Pancreas (tissue), 10 donors: Measurements from ENCODE around the gene SART3. TPM values are rescaled to one million over a fixed set of nuclear protein-coding genes. Genes with fewer than 3 reads are reported as not detected.

Source experiments
- ATAC-seq, 4 donors: fragments of 200-7000 bp; cut with Tn5 transposase; one replicate each; pipeline versions ENCODE4 v1.8.0 to v1.9.1; 2020; ENCODE audit warnings: mild to moderate bottlenecking in 4 of 4, moderate library complexity in 4 of 4
- DNase-seq, 6 donors: peaks; one replicate each; pipeline ENCODE4 v3.0.0-alpha.2; 2020
- FAIRE-seq: peaks from 2 replicates; lab custom pipeline; 2012; peaks lifted over from hg19 to GRCh38; lab: Jason Lieb, UNC
- H3K27ac ChIP-seq, 4 donors: fragments of 200-600 bp; sonication (generic); 1 replicate in 3 of 4; 2 replicates in 1 of 4; pipeline versions ENCODE4 v1.5.0 to v1.8.0; 2020
- H3K27me3 ChIP-seq, 4 donors: fragments of 200-600 bp; one replicate each; pipeline ENCODE4 v1.8.0; 2021
- H3K36me3 ChIP-seq, 3 donors: fragments of 200-600 bp; sonication (generic) in 1 of 3; one replicate each; pipeline versions ENCODE4 v1.5.0 to v1.8.0; 2020 to 2021
- H3K4me1 ChIP-seq, 3 donors: fragments of 200-600 bp; one replicate each; pipeline ENCODE4 v1.8.0; 2021
- H3K4me3 ChIP-seq, 4 donors: fragments of 200-600 bp; sonication (generic) in 2 of 4; one replicate each; pipeline versions ENCODE4 v1.5.0 to v1.8.0; 2020 to 2021
- H3K9me3 ChIP-seq, 4 donors: fragments of 200-600 bp; one replicate each; pipeline ENCODE4 v1.8.0; 2021
- CTCF ChIP-seq, 4 donors: fragments of 200-600 bp; sonication (generic) in 3 of 4; IDR thresholded peaks; one replicate each; pipeline versions ENCODE4 v1.5.0 to v1.8.0; 2021; ENCODE audit warnings: antibody characterized with exemption in 4 of 4
- WGBS, 2 donors: extraction: QIAGEN DNeasy Blood & Tissue Kit; methylation state at CpG; one replicate each; pipeline ENCODE4 v1.1.7; 2013; 5-methylcytosine and 5-hydroxymethylcytosine counted together
- intact Hi-C, 3 donors: fragments of 100-400 bp; cut with DNase I; formaldehyde crosslinking; loops; one replicate each; pipeline versions ENCODE4 v1.11.1 to v1.14.2; 2022
- polyA plus RNA-seq, 2 donors: library from polyadenylated mRNA; stranded (reverse); fragments of 200-250 nt; gene quantifications; one replicate each; pipeline ENCODE4 v1.2.3, GENCODE V29; 2013
- total RNA-seq, 6 donors: library from RNA; stranded (reverse); fragmentation: NEBNext Ultra II Directional in 4 of 6; extraction: Animal tissue kit (Norgen Biotek cat#: 25700) in 4 of 6; gene quantifications; one replicate each; pipeline versions ENCODE4 v1.2.1 to v1.2.4, GENCODE V29; 2021 to 2023
- donor health status: healthy with polysubstance abuse.
- donor health status: DM: no; HTN: no; CAD: no; lungs with moderate emphysema.
- donor health status: DM: no; HTN: no; CAD: no.
- donor health status: control.
- donor health status: control.
- donor health status: Bipolar disorder and iron deficiency.
- donor health status: DM: yes; HTN: yes; CAD: no.
- donor health status: DM: no; HTN: no; CAD: no.
- donor health status: DM: no; HTN: no; CAD: no.
- donor health status: DM: yes; HTN: yes; CAD: no.

The SART3 gene
- total and polyA plus RNA-seq, 8 donors, result 13.9 to 23.4 (median 16.7) TPM

DNA sequence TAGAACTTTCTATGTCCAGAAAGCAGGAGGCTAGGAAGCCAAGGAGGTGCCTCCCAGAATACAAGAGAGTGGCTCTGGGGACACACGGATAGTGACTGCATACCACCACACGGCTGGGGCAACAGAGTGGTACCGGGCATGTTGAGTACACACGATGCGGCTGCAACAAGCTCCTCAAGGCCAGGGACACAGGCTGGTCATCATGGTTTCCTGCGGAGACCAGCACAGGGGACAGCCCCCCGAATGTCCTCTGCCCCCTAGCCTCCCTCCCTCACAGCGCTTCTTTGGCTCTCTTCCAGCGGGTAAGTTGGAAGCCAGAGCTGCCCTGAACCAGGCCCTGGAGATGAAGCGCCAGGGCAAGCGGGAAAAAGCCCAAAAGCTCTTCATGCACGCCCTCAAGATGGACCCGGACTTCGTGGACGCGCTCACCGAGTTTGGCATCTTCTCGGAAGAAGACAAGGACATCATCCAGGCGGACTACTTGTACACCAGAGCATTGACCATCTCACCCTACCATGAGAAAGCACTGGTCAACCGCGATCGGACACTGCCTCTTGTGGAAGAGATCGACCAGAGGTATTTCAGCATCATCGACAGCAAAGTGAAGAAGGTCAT is 42.8 kb downstream of the SART3 start:
- DNase-seq, result peak in 1 of 6 donors; percentile 33
- WGBS, 2 donors, result 92 to 93% methylated on average over 23 to 24 of the region's 24 CpGs
- Histone ChIP-seq H3K36me3 (peaks cover 0 to 41% (median 20%) of the 10 kb centered on the region in 3 donors), H3K9me3 (no peaks in the 10 kb centered on the region), H3K27me3 (no peaks in the 10 kb centered on the region), H3K27ac (no peak overlapping the region), H3K4me1 (peaks cover 0 to 8% (median 0%) of the 10 kb centered on the region in 3 donors), H3K4me3 (no peak overlapping the region)
- no peak for TF ChIP-seq CTCF (IDR thresholded peaks at IDR 0.05)
- intact Hi-C loops, result no loop called here
- ATAC-seq, result no peak
- no peak for FAIRE-seq

DNA sequence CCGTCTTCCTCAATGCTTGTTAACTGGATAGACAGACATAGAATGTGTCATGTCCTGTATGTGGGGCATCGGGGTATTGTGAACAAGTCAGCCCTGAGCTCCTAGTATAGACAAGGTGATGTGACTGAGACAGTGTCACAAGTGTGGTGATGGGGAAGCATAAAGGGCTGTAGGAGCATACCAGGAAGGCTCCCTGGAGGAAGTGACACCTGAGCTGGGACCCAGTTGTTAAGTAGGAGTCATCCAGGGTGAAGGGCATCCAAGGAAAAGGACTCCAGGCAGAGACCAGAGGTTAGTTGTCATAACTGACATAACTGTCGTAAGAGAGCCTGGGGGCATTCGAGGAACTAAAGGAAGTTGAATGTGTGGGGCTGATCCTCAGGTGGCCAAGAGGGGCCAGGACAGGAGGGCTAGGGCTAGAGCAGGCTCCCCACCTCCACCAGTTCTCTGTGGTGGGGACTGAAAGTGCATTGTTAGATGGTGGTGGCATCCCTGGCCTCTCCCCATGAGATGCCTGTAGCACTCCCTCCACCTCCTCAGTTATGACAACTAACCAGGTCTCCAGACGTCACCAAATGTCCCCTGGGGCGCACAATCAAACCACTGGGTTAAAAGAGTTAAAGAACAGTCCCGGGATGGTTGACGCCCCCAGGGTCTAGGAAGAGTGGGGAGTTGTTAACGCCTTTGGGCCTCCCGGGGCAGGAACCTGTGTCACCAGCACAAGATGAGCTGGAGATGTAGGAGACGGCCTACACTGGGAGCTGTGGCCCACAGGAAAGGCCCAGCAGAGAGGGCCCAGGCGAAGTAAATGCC is 43.5 kb downstream of the SART3 start:
- H3K4me1 ChIP-seq, result peaks cover 0 to 8% (median 0%) of the 10 kb centered on the region in 3 donors
- no peak for TF ChIP-seq CTCF (IDR thresholded peaks at IDR 0.05)
- ATAC-seq, result no peak
- no peaks in the 10 kb centered on the region for H3K27me3 ChIP-seq
- intact Hi-C loops, result no loop called here
- WGBS, 2 donors, result 83 to 87% methylated on average over 12 of the region's 12 CpGs
- H3K36me3 ChIP-seq, result peaks cover 0 to 34% (median 14%) of the 10 kb centered on the region in 3 donors
- H3K4me3 ChIP-seq, result no peak overlapping the region
- DNase-seq, result no peak
- H3K9me3 ChIP-seq, result no peaks in the 10 kb centered on the region
- no peak overlapping the region for H3K27ac ChIP-seq
- FAIRE-seq, result no peak

- no peaks in the 10 kb centered on the region for H3K27me3 ChIP-seq
- ATAC-seq, result no peak
- no peak for FAIRE-seq
- whole genome bisulfite sequencing, 2 donors, result 73 to 77% methylated on average over 23 of the region's 23 CpGs
- H3K27ac ChIP-seq, result no peak overlapping the region
- peak in 2 of 6 donors; percentile 31 to 64 for DNase-seq
- H3K36me3 ChIP-seq, result peaks cover 0 to 27% (median 7%) of the 10 kb centered on the region in 3 donors
- intact Hi-C loops, result no loop called here
- H3K4me3 ChIP-seq, result peak overlapping the region in 2 of 4 donors; percentile 93 to 98
- no peaks in the 10 kb centered on the region for H3K9me3 ChIP-seq
- H3K4me1 ChIP-seq, result peaks cover 0 to 8% (median 0%) of the 10 kb centered on the region in 3 donors
- TF ChIP-seq CTCF (IDR thresholded peaks at IDR 0.05), result no peak
Observed at GRCh38 chr12:108516511-108517275, 44.3 kb downstream of the SART3 start.

- Histone ChIP-seq H3K4me1 (peaks cover 0 to 8% (median 0%) of the 10 kb centered on the region in 3 donors), H3K27ac (peak overlapping the region in 1 of 4 donors; percentile 74), H3K9me3 (no peaks in the 10 kb centered on the region), H3K36me3 (peaks cover 0 to 19% (median 7%) of the 10 kb centered on the region in 3 donors), H3K27me3 (no peaks in the 10 kb centered on the region), H3K4me3 (peak overlapping the region; percentile 88 to 98 (median 95))
- 27 to 31% methylated on average over 5 of the region's 5 CpGs for WGBS, 2 donors
- FAIRE-seq (no peak), ATAC-seq (peak; percentile 9 to 40 (median 32)), DNase-seq (peak in 3 of 6 donors; percentile 19 to 46 (median 33))
- no peak for TF ChIP-seq CTCF (IDR thresholded peaks at IDR 0.05)
- intact Hi-C loops, result no loop called here
Observed at GRCh38 chr12:108515916-108516315, 45.1 kb downstream of the SART3 start.
